ENCODE data around the gene SCYGR2.

The SCYGR2 gene

GRCh38 chr2:227614740-227615139 is 16.0 kb downstream of the SCYGR2 start, which contains the start of gene SCYGR3:
Gene SCYGR3 (minus strand): TSS chr2:227614840. CDS start chr2:227614840, 0 bp downstream.
- no peaks in the 10 kb centered on the region for H3K36me3 ChIP-seq (ENCODE audit: low read depth)
- TF ChIP-seq, protein P1, sequence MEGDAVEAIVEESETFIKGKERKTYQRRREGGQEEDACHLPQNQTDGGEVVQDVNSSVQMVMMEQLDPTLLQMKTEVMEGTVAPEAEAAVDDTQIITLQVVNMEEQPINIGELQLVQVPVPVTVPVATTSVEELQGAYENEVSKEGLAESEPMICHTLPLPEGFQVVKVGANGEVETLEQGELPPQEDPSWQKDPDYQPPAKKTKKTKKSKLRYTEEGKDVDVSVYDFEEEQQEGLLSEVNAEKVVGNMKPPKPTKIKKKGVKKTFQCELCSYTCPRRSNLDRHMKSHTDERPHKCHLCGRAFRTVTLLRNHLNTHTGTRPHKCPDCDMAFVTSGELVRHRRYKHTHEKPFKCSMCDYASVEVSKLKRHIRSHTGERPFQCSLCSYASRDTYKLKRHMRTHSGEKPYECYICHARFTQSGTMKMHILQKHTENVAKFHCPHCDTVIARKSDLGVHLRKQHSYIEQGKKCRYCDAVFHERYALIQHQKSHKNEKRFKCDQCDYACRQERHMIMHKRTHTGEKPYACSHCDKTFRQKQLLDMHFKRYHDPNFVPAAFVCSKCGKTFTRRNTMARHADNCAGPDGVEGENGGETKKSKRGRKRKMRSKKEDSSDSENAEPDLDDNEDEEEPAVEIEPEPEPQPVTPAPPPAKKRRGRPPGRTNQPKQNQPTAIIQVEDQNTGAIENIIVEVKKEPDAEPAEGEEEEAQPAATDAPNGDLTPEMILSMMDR (IDR thresholded peaks at IDR 0.05; ENCODE audit: poor library complexity, severe bottlenecking), result no peak
- H3K27me3 ChIP-seq (ENCODE audit: insufficient read depth, poor library complexity, severe bottlenecking), result no peaks in the 10 kb centered on the region
- H3K27ac ChIP-seq (ENCODE audit: poor library complexity, severe bottlenecking), result no peak within 1 kb of the TSS
- H3K4me3 ChIP-seq (ENCODE audit: severe bottlenecking), result no peak within 1 kb of the TSS
- H3K9me3 ChIP-seq (ENCODE audit: severe bottlenecking), result no peaks in the 10 kb centered on the region
- ATAC-seq (ENCODE audit: low read depth), result no peak
- no peak for DNase-seq (ENCODE audit: low spot score)
- H3K4me1 ChIP-seq (ENCODE audit: insufficient read depth, poor library complexity, severe bottlenecking), result no peaks in the 10 kb centered on the region

GRCh38 chr2:227615181-227615580 is 16.5 kb downstream of the SCYGR2 start:
- no peak for ATAC-seq (ENCODE audit: low read depth)
- H3K36me3 ChIP-seq (ENCODE audit: low read depth), result no peaks in the 10 kb centered on the region

DNA sequence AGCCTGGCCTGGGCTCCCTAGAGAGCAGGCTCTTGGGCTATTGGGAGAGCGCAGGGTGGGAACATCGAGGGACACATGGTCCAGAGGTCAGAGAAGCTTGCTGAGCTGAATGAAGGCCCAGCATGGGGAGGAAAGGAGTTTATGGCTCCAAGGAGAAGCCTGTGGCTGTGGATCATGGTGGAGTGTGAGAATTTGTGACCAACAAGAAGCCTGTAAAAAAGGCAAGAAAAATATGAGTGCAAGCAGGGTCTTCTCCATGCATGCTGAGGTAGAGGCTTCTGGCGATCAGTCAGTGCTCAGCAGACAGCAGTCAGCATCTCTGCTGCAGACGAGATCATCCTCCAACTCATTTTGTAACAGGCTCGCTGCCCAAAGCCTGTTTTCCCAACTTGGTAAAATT is 17.2 kb downstream of the SCYGR2 start:
- Histone ChIP-seq H3K4me3 (ENCODE audit: severe bottlenecking) (no peak overlapping the region), H3K27ac (ENCODE audit: poor library complexity, severe bottlenecking) (no peak overlapping the region), H3K9me3 (ENCODE audit: severe bottlenecking) (no peaks in the 10 kb centered on the region), H3K27me3 (ENCODE audit: insufficient read depth, poor library complexity, severe bottlenecking) (no peaks in the 10 kb centered on the region), H3K4me1 (ENCODE audit: insufficient read depth, poor library complexity, severe bottlenecking) (no peaks in the 10 kb centered on the region), H3K36me3 (ENCODE audit: low read depth) (no peaks in the 10 kb centered on the region)
- DNase-seq (ENCODE audit: low spot score), result no peak
- TF ChIP-seq, protein P1 (IDR thresholded peaks at IDR 0.05; ENCODE audit: poor library complexity, severe bottlenecking), result no peak
- no peak for ATAC-seq (ENCODE audit: low read depth)

More at GRCh38 chr2:227615181-227615580, 16.5 kb downstream of the SCYGR2 start:
- no peak overlapping the region for H3K4me3 ChIP-seq (ENCODE audit: severe bottlenecking)
- no peak overlapping the region for H3K27ac ChIP-seq (ENCODE audit: poor library complexity, severe bottlenecking)
- TF ChIP-seq, protein P1 (IDR thresholded peaks at IDR 0.05; ENCODE audit: poor library complexity, severe bottlenecking), result no peak
- DNase-seq (ENCODE audit: low spot score), result no peak
- H3K9me3 ChIP-seq (ENCODE audit: severe bottlenecking), result no peaks in the 10 kb centered on the region
- no peaks in the 10 kb centered on the region for H3K27me3 ChIP-seq (ENCODE audit: insufficient read depth, poor library complexity, severe bottlenecking)
- no peaks in the 10 kb centered on the region for H3K4me1 ChIP-seq (ENCODE audit: insufficient read depth, poor library complexity, severe bottlenecking)

DNA sequence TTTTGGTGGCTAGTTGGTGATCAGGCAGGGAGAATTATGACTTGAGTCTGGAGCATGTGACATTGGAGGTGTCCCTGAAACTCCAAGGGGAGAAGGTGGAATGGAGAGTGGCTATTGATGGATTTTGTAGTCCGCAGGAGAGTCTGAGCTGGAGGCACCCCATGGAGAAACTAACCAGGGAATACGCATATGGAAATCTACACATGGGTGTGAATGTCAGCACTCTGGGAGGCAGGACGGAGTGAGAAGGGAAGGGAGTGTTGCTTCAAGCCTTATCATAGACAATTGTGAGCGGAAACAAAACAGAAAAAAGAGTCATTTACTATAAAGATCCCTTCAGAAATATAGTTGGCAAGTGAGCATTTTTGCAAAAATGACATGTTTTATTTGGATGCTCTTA is 17.9 kb downstream of the SCYGR2 start:
- no peaks in the 10 kb centered on the region for H3K27me3 ChIP-seq (ENCODE audit: insufficient read depth, poor library complexity, severe bottlenecking)
- H3K9me3 ChIP-seq (ENCODE audit: severe bottlenecking), result no peaks in the 10 kb centered on the region
- ATAC-seq (ENCODE audit: low read depth) (no peak), DNase-seq (ENCODE audit: low spot score) (no peak)
- no peaks in the 10 kb centered on the region for H3K4me1 ChIP-seq (ENCODE audit: insufficient read depth, poor library complexity, severe bottlenecking)
- no peaks in the 10 kb centered on the region for H3K36me3 ChIP-seq (ENCODE audit: low read depth)
- no peak overlapping the region for H3K27ac ChIP-seq (ENCODE audit: poor library complexity, severe bottlenecking)
- TF ChIP-seq, protein P1 (IDR thresholded peaks at IDR 0.05; ENCODE audit: poor library complexity, severe bottlenecking), result no peak
- no peak overlapping the region for H3K4me3 ChIP-seq (ENCODE audit: severe bottlenecking)

DNA sequence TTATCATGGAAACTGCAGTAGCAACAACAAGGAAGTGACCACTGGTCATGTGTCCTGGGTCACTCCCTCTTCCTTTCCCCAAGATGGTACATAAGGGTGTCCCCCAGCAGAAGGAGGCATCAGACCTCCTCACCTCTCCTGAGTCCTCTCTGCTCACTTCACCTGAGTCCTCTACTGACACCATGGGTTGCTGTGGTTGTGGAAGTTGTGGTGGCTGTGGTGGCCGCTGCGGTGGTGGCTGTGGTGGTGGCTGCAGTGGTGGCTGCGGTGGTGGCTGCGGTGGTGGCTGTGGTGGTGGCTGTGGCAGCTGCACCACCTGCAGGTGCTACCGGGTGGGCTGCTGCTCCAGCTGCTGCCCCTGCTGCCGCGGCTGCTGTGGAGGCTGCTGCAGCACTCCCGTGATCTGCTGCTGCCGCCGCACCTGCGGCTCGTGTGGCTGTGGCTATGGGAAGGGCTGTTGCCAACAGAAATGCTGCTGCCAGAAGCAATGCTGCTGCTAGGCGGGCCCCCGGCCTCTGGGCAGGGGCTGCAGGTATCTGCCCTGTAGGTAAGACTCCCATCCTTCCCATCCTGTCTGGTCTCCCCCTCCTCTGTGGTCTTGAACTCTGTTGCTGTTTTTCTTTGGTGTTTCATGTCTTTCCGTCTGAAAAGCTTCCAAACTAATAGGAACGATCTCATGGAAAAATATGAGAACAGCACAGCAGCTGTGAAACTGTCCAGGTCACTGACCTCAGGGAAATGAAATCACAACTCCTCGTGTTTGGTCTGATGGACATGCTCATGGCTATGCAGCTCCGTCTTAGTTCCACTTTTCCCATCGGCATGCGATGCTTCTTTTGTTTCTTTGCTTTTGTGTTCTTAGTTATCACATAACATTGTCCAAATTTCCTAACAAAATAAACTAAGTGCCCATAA is 18.9 kb downstream of the SCYGR2 start, which contains the start of gene SCYGR4:
TSS of gene SCYGR4 (plus strand) at position 183 of the 915 bp plus-strand sequence. CDS start at position 183, 0 bp downstream.
- H3K36me3 ChIP-seq (ENCODE audit: low read depth), result no peaks in the 10 kb centered on the region
- H3K4me3 ChIP-seq (ENCODE audit: severe bottlenecking), result no peak within 1 kb of the TSS
- H3K27ac ChIP-seq (ENCODE audit: poor library complexity, severe bottlenecking), result no peak within 1 kb of the TSS
- no peaks in the 10 kb centered on the region for H3K27me3 ChIP-seq (ENCODE audit: insufficient read depth, poor library complexity, severe bottlenecking)
- no peaks in the 10 kb centered on the region for H3K4me1 ChIP-seq (ENCODE audit: insufficient read depth, poor library complexity, severe bottlenecking)
- ATAC-seq (ENCODE audit: low read depth) (no peak), DNase-seq (ENCODE audit: low spot score) (no peak)
- H3K9me3 ChIP-seq (ENCODE audit: severe bottlenecking), result no peaks in the 10 kb centered on the region
- TF ChIP-seq, protein P1 (IDR thresholded peaks at IDR 0.05; ENCODE audit: poor library complexity, severe bottlenecking), result no peak
